Daoy (cell line): ENCODE measurements around the gene CEP57. TPM values are rescaled to one million over a fixed set of nuclear protein-coding genes. Genes with fewer than 3 reads are reported as not detected.

ENCODE experiments used
- DNase-seq: peaks from one replicate; pipeline ENCODE4 v3.0.0-alpha.2; 2015; ENCODE audit warnings: low read depth
- total RNA-seq: library from RNA; depleted of rRNA; stranded (reverse); fragments of >200 nt; shearing (Covaris generic); gene quantifications from 2 replicates; pipeline ENCODE4 v1.2.3, GENCODE V29; 2014; rRNA removed

Gene CEP57
- total RNA-seq: 41.5 and 51.6 TPM in 2 replicates

DNA sequence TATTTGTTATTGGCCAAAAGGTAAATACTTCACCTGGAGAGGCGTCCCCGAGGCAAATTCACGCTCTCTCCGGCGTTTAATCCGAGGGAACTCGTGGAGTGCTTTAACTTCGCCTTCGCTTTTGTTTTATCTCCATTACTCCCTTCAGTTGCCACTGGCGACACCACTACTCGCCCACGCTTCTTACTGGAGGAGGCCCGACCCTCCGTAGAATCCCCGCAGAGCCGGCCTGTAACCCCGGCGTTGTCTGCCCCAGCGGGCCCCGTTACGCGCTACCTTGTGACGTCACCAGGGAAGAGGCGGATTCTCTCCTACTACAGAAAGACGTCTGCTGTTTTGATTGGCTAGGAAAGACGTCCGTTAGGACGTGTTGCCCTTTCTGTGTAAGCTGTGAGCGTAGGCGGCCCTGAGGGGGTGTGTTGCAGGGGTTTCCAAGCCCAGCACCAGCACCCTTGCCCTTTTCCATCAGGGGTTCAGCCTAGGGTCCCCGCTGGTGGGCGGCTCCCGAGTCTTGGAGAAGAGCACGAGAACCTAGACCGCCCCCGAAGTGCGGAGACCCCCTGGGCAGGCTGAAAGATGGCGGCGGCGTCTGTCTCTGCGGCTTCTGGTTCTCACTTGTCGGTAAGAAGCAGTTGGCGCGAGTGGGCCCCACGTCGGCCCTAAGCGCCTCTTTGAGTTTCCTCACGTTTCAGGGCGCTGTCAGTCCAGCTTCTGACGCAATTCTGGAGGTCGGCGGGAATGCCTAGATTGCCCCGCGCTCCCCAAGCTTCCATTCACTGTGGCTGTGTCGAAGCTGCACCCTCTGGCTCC, at the start of gene CEP57:
TSS of gene CEP57 (plus strand) at position 376 of the 810 bp plus-strand sequence. CDS start at position 577, 201 bp downstream.
- peak; percentile 96 for DNase-seq

DNA sequence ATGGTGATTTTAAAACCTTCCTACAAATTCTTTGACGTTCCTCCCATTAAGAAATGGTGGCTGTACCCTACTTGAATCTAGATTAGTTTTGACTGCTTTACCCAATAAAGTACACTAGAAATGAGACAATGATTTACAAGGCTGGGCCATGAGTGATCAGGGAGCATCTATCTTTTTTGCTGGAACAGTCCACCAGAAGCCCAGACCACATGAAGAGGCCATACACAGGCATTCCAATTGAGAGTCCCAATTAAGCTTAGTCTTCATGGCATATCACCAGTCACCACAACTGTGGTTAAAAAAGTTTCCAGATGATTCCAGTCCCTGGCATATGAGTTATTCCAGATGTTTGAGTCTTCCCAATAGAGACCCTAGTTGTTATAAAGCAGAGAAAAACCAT, 40.2 kb upstream of the CEP57 start:
- DNase-seq: no peak

DNA sequence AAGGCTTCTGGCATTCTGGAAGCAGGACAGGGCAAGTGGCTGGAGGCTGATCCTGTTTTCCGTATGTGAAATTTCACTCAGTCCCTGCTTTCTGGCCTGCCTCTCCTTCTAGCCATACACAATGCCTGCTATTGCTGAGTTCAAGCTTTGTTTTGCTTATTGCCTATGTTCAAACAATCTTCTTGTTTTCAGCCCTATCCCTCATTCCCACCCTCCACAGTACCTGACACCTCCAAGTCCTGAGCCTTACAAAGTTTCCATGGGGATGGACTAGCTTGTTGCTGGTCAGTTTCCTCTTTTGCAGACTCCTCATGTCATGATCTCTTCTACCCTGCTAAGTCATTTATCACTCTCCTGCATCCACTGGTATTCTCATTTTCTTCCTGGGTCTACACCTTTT, 38.8 kb upstream of the CEP57 start:
- no peak for DNase-seq

DNA sequence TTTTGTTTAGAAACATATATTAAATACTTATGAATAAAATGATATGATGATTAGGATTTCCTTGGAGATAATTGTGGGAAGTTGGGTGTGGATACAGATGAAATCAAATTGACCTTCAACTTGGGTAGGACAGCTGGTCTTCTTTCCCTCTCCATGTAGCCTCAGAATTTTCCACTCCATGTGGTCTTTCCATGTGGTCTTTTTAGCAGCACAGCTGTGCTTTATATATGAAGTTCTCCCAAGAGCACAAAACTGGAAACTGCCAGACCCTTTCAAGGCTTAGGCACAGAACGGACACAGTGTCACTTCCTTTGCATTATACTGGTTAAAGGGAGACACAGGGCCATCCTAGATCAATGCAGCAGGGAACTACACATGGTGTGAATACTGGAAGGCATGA, 29.4 kb upstream of the CEP57 start:
- DNase-seq: no peak

DNA sequence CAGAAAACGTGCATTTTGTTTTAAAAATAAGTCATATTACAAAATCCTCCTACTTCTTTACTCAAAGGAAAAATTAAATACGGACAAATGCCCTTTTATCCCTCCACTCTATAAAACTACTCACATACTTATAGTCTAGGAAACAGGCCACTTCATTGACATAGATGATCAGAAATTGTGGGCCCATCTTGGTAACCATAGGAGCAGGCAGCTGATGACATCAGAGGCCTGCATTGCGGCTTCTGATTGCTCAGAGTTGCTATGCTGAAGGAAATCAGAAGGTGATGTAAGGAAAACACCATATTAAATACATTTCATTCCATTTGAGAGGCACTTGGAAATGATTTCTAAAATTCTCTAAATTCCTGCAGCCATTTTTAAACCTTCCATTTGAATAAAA, 27.8 kb upstream of the CEP57 start:
- no peak for DNase-seq

DNA sequence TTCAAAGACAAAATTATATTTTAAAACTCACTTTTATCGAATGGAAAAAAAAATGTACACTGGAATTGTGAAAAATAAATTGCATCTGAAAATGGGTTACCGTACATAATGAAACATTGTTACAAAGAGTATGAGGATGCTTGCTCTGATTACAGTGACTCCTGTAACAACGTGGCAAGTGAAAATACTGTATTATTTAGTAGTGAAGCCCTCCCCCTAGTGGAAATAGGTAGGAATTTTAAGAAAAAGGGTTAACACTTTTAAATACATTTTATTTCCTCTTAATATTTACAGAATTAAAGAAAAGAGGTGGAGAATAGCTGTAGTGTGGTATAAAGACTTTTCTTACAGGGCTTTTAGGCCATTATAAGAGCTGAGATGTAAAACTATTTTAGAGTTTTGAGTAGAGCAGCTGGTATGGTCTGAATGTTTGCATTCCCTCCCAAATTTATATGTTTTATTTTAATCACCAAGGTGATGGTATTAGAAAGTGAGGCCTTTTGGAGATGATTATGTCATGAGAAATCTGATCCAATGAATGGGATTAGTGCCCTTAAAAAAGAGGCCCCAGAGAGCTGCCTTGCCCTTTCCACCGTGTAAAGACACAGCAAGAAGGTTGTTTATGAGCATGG, 25.9 kb upstream of the CEP57 start:
- DNase-seq: peak; percentile 12

DNA sequence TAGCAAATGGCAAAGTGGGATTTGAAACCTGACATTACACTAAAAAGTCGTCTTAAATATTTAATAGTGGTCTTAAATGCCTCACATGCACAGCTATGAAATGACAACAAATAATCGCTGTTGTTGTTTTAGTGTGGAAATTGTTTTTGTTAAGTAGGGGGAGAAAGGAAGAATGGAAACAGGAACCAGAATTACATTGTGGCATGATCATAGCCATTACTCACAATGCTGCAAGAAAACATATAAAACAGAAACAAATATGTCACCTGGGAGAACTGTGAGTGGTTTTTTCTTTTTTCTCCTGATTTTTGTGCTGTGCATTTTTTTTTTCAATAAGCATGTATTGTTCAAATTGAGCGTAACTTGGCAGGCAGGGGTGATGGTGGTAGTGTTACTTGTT, 23.6 kb upstream of the CEP57 start:
- no peak for DNase-seq

DNA sequence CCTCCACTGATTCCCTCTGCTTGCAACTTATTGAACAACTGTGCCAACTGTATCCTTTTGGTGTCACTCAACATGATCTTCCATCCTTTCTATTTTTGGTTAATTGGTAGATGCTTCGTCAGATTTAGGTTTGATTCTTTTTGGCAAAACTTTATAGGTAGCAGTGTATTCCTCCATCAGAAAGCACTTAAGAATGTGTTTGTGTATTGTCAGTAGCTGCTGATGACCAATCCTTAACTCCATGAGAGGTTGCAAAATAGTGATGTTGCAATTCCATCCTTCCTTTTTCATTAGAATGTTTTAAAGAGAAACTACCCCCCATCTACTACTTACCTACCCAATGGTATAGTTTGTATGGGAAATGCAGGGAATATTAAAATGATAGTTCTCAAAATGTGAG, 22.8 kb upstream of the CEP57 start:
- no peak for DNase-seq

DNA sequence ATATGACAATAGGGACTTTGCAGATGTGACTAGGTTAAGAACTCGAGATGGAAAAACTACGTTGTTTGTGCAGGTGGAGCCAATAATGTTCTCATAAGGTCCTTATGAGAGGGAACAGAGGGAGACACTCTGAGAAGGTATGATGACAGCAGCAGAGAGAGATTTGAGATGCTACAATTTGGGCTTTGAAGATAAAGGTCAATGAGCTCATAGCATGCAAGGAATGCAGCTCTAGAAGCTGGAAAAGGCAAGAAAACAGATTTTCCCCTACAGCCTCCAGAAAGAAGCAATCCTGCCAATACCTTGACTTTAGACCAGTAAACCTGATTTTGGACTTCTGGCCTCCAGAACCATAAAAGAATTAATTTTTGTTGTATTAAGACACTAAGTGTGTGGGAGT, 21.8 kb upstream of the CEP57 start:
- no peak for DNase-seq

DNA sequence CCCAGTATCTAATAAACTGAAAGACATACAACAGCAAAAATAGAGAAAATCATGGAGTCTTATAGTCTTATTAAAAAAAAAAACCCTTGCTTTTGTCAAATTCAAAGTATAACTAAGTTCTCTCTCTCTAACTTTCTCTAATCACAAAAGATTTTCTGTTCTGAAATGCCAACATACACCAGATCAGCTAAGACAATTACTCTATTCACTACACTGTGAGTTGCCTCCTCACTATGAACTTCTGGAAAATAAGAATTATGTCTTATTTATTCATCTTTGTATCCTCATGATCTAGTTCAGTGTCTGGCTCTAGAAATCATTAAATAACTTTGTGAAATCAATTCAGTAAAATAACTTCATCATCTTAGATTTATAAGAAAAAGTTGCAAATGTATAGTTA, 13.4 kb upstream of the CEP57 start:
- no peak for DNase-seq

DNA sequence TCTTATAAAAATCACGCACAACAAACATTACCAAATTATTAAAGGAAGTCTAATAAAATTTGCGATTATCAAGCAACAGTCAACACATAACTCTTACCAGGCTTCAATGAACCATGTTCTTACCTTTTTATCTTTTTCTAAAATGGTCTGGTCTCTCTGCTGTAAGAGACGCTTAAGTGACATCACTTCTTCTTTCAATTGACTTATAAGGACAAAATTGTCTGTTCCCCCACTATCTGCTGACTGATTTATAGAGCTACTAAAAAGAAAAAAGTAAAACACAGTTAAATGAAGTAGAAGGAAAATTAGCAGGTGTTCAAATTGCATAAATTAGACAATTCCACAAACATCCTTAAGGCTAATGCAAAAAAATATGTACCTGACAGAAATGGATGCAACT, 11.6 kb upstream of the CEP57 start:
- DNase-seq: no peak

DNA sequence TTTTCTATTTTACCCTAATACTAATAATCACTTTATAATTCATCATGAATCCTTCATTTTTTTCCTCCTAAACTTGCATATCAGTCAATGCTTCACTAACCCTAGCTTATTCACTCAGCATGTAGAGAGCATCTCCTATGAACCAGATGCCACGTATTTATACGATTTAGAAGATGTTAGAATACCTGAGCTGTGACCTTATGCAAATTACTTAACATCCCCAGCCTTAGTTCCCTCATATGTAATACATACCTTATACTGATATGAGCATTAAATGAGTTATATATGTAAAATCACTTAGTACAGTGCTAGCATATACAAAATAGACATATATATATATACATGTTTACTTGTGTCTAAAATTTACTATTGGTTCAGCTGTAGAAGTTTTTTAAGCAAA, 9.8 kb upstream of the CEP57 start:
- DNase-seq: no peak

DNA sequence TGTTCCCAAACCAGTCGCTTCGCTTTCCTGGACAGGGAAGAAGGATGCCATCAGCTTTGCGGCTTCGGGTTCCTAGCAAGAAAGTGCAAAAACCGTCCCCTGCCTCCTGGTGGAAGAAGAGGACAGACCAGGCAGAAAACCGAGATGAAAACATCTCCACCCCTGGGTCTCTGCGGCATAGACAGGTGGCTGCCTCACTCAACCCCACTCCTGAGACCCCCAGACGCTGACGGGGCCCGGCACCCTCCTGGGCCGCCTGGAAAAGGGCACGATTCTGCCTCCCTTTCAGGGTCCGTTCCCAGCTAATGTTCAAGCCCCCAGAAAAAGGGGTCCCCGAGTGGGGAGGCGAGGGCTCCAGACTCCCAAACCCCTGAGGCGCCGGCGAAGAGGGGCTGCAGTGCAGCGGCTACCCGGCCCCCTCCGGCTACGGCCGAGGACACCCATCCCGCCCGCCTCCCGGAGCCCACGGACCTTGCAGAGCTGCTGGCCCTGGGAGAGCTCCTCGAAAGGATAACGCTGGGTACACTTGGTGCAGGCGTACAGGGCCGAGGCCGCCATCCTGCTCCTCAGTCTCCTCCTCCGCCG, 1.3 kb upstream of the CEP57 start:
- DNase-seq: peak; percentile 28

DNA sequence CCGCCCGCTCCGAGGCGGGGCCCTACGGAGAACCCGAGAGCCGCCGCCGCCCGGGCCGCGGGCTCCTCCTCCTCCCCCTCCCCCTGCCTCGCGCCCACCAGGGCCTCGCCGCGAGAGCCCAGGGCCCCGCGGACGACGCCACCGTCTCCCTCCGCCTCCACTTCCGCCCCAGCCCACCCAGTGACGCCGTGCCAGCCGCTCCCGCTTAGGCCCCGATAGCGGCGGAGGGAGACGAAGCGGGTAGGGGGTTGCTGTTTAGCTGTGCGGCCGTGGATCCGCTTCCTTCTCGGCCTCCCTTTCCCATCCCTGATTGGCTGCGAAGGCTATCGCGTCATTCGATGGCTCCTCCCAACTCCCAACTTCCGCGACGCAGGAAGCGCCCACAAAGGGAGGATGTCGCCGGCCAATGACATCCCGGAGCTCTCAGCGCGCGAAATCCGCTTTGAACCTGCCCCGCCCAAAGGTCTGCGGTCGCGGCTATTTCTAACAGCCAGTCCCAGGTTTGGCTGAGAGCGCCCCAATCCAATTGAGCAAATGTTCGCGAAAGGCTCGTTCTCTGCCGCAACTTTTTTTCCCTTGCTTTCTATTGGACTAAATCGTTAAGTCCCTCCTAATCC, 684 bp upstream of the CEP57 start, which contains the start of gene FAM76B:
TSS of gene FAM76B (minus strand) at position 277 of the 617 bp plus-strand sequence. CDS start 304 bp downstream, outside the sequence.
- peak; percentile 99 for DNase-seq

DNA sequence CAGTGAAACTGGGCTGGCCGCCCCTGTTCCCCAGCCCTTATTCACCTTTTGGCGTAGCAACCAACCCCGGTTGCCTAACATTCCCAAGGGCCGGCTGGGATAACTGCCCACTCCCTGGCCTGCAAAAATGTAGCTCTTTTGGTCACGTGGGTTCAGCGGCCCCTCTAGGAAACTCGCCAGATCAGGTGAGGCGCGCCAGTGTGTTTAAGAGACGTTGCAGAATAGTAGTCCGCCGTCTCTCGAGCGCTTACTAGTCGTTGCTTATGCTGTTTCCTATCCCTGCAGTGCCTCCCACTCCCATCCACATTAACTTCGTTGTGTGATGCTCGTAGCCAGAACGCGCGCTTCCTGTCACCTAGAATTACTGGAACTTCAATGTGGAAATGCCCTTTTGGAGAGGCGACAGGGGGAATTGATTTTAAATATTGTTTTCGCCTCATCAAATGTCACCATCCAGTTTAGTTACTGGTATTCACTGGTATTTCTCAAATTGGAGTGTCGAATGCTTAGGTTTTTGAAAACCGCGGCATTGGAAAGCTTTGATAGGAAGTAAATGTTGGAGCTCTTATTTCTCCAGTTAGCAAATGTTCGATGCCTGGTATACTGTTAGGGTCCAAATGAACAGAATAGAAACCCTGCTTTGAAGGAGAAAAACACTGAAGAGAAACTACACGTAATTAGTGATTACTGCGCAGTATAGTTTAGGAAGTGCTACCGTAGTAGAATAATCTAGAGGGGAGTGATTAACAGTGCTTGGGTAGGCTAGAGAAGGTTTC, 823 bp downstream of the CEP57 start:
- peak; percentile 51 for DNase-seq

DNA sequence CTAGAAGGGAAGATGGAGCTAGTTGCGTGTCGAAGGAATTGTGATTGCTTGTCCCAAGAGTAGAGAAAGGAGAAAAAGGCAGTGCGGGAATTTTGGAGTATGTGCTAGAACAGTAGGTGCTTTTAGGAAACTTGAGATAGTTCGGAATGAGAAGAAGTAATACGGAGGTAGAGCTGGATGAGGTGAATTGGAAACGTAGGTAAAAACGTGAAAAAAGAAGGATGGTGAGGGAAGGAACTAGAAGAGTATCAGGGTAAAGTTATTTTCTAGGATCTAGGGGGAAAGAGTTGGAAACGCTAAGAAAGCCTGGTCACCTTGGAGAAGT, 1.4 kb downstream of the CEP57 start:
- no peak for DNase-seq

DNA sequence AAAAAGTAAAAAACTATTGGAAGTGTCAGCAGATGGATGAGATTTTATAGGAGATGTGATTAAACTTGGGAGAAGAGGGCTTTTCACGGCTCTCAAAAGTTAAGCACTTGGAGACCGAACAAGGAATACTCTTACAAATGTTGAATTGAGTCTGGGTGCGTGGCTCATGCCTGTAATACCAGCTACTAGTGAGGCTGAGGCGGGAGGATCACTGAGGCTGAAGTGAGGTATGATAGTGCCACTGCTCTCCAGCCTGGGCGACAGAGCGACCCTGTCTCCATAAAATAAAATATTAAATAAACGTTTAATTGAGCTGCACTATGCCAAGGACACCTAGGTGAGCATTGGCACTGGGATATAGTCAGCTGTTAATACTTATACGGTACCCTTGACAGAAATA, 1.9 kb downstream of the CEP57 start:
- no peak for DNase-seq

DNA sequence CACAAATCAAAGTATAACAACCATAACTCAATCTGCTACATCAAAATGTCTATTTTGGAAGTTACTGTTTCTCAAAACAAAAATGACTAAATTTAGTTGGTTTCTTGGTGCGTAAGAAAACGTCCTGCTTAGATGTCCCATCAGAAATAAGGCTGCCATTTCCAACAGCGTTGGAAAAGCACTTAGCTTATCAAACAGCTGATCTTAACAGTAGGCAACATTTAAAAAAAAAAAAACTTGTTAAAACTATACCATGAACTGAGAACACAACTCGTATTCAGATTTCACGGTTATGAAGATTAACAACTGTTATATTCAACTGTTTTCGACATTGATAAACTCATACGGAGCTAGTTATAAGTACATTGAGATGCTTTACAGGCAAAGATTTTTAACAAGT, 2.4 kb downstream of the CEP57 start:
- DNase-seq: no peak

DNA sequence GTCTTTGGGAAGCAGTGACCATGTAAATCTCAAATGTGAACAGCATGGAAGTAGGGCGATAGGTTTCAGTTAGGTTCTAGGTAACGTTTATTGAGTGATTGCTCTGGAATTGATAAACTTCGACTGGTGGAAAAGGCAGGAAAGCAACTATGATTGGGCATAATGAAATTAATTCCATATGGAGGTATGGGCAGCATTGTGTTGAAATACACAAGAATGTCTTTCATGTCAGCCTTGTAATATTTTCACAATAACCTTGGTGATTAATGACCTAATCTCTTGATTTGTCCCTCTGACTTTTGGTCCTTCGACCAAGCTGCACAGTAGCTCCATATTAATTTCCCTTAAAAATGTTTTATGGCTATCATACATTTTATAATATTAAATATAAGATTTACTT, 2.8 kb downstream of the CEP57 start:
- DNase-seq: no peak

DNA sequence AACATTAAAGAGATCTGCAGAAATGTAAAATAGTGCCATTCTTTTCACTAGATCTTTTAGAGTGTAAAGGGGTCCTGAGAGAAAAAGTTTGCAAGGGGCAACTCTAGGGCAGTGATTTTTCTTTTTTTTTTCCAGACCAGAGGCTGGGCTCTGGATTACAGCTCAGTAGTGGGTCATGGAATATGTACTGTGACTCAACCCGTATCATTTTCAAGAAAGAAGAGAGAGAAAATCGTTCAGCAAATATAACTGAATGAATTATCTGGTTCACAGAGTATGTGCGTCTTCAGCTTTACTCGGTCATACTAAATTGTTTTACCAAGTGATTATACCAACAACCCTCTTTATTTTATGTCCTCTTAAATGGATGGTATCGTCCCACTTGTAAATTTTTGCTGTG, 3.8 kb downstream of the CEP57 start:
- peak; percentile 9 for DNase-seq

DNA sequence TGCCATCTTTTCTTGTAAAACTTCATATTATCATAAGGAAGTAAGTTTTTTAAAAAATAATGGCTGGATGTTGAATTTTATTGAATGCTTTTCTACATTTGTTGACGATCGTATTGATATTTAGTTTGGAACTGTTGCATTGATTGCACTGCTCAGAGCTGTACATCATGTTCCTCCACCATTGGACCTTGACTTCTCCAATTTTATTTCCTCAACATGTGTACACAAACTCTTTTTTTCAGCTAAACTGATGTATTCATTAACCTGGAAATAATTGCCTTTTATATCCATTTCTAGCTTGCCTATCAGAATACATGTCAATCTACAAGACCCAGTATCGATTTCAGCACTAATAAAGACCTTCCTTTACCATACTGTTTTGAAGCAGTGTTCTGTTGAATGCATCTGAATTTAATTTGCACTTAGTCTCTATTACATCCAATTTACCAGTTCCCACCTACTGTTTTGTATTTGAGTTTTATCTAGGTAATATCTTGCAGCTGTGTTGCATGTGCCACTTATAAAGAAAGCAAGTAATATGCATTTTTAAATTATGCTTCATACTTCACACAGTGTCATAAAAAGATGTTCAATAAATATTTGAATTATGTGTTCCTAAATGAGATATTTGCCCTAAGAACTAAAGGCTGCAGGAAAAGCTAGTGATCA, 5.5 kb downstream of the CEP57 start:
- no peak for DNase-seq
